Renal pelvis (tissue), 4 donors: ENCODE data around the gene EFCAB6. TPM values are rescaled to one million over a fixed set of nuclear protein-coding genes. Genes with fewer than 3 reads are reported as not detected.

Experiments used
- DNase-seq: peaks from one replicate; pipeline ENCODE4 v3.0.0-alpha.2; 2013
- polyA plus RNA-seq, 3 donors: library from polyadenylated mRNA; unstranded; fragments of 120-200 nt; gene quantifications; one replicate each; pipeline ENCODE4 v1.2.1, GENCODE V29; 2013; ENCODE audit not compliant: insufficient read length in 3 of 3

The EFCAB6 gene
- polyA plus RNA-seq, 3 donors: 4.3 to 6.0 (median 5.8) TPM

DNA sequence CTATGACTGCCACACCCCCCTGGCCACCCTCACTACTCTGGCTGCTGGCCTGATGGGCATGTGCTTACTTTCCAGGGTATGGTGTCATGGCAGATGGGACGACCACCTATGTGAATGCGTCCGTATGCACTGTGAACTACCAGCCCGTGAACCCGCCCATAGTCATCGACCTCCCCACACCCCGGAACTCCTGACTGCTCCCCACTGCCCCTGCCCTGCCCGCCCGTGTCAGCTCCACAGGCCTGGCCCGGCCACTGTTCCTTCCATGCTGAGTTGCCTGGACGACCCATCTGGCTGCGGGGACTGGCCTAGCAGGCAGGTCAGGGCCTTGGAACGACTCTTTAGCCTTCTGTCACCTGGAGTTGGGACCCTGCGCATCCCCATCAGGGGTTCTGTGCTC is 306.7 kb downstream of the EFCAB6 start:
- DNase-seq: no peak

- DNase-seq: no peak
These were observed 307.3 kb downstream of the EFCAB6 start for GRCh38 chr22:43504666-43505261.

- DNase-seq: no peak
These were observed 308.0 kb downstream of the EFCAB6 start for GRCh38 chr22:43504068-43504467.

DNA sequence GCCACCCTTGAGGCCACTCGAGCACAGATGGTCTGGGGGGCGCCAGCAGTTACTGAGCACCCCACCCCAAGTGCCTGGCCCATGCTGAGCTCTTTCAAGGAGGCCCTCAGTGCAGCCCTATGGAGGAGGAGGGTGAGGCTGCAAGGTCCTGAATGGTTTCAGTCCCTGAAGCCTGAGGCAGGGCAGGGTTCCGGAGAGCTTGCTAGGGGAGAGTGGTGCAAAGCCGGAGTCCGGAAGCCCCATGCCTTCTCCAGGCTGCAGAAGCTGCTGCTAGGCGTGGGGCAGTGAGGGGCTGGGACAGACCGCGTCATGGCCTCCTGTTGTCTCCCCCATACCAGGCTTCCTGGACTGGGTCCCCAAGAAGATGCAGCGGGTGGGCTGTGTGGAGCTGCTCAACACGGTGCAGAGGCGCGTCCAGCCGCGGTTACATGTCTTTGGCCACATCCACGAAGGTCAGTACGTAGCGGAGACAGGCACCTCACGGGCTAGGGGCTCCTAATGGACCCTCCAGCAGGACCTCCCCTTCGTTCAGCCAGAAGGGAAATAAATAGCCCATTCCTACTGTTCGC is 309.7 kb downstream of the EFCAB6 start:
- no peak for DNase-seq

GRCh38 chr22:43501878-43502277 is 310.2 kb downstream of the EFCAB6 start:
- DNase-seq: no peak

DNA sequence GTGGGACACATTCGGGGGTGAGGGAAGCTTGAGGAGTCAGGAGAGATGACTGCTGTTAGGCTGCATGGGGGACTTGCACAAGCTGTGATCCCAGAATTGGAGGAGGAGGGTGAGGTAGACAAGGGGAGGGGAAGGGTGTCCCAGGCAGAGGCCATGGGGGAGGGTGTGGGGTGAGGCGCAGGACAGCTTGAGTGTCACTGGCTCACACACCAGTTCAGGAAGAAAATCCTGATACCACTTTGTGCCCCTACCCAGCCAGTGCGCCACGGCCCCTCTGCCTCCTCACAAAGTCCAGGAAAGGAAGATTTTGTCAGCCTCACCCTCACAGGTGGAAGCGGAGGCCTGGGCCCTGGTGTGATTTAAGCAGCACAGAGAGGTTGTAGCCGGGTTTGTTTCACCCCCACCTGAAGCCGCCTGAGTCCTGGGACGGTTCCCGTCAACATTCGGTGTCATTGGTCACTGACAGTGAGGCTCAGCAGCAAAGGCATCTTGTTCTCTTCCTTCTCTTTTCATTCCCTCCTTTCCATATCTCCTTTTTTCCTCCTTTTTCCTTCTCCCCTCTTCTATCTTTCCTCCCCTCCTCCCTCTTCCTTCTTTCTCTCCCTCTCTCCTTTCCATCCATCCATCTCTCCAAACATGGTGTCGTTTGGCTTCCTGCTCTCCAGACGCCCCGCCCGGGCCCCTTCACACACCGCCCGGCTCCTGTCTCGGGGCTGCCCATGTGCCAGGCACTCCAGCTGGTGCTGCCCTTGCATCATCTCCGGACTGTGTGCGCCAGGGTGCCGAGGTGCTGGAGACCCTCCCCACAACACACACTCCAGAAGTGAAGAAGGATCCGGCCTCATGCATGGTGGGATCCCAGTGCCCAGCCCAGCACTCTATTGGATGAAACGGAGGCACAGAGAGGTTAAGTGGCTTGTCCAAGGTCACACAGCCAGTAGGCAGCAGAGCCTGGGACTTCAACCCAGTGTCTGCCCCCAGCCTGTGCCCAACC is 311.0 kb downstream of the EFCAB6 start:
- no peak for DNase-seq

- DNase-seq: no peak
These were observed 313.2 kb downstream of the EFCAB6 start for GRCh38 chr22:43498856-43499253.

- no peak for DNase-seq
These were observed 313.9 kb downstream of the EFCAB6 start for GRCh38 chr22:43497956-43498855.

- DNase-seq: no peak
These were observed 318.8 kb downstream of the EFCAB6 start for GRCh38 chr22:43493297-43493696.

DNA sequence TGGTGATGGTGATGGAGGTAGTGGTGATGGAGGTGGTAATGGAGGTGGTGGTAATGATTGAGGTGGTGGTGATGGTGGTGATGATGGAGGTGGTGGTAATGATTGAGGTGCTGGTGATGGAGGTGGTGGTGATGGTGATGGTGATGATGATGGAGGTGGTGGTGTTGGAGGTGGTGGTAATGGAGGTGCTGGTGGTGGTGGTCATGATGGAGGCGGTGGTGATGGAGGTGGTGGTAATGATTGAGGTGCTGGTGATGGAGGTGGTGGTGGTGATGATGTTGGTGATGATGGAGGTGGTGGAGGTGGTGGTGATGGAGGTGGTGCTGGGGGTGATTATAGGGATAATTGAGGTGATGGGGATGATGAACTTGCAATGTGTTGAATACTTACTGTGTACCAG is 320.4 kb downstream of the EFCAB6 start:
- no peak for DNase-seq

DNA sequence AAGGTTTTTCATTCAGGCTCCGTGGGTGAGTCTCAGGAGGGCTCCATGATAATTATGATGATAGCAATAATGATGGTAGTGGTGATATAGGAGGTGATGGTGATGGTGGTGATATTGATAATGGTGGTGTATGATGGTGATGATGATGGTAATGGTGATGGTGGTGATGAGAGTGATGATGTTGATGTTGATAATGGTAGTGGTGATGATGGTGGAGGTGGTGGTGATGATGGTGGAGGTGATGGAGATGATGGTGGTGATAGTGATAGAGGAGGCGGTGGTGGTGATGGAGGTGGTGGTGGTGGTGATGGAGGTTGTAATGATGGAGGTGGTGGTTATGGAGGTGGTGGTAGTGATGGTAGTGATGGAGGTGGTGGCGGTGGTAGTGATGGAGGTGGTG is 320.9 kb downstream of the EFCAB6 start:
- no peak for DNase-seq

- DNase-seq: no peak
These were observed 321.8 kb downstream of the EFCAB6 start for GRCh38 chr22:43490311-43490710.

DNA sequence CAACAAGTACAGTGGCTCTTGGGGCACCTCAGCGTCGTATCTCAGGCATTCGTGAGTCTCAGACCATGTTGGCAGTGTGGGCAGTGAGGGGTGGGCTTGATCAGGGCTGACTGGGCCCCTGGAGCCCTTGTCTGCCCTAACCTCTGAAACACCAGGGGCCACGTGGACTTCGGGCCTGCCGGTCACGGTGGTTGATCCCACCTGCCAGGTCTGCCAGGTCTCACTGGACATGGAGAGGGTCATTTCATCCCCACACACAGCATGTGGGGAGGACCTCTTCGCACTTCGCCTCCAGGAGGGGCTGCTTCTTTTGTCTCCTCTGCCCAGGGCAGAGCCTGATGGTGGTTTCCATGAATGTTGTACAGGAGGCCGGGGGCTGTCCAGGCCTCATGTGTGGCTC is 323.2 kb downstream of the EFCAB6 start:
- no peak for DNase-seq

- DNase-seq: peak; percentile 52
These were observed 323.9 kb downstream of the EFCAB6 start for GRCh38 chr22:43488031-43488866.

- no peak for DNase-seq
These were observed 324.6 kb downstream of the EFCAB6 start for GRCh38 chr22:43487311-43488030.

- DNase-seq: no peak
These were observed 326.5 kb downstream of the EFCAB6 start for GRCh38 chr22:43485502-43486089.

DNA sequence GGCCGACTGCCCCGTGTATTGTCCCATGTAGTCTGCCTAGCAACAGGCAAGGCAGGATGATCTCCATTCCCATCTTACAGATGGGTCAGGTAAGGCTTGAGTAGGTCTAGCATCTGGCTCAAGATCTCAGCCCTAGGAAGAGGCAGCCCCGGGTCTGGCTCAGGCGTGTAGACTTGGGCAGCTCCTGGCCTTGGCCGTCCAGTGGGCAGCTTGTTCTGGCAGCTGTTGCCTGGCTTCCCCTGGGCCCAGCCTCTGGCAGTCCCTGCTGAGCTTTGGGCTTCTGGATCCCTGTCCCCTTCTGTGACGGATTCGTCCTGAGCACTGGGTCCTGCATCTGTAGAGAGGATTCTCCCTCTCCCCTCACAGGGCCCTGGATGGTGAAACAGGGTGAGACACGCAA is 327.9 kb downstream of the EFCAB6 start:
- DNase-seq: no peak

GRCh38 chr22:43483669-43484068 is 328.4 kb downstream of the EFCAB6 start:
- DNase-seq: no peak

DNA sequence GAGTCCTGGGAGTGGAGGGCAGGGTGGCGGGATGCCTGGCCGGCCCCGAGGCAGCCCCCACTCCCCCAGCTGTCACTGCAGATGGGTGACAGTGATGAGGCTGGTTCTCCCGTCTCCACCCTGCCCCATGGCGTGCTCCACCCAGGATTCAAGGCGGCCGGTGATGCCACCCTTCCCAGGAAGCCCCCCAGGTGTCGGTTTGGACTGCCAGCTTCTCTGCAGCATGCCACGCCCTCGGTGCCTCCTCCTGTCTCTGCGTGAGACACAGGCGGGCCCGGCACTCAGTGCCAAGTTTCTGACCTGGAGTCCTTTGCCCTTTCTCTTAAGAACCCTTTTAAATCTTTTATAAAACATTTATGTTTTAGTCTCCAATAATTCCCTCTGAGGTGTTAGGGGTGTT is 328.8 kb downstream of the EFCAB6 start:
- no peak for DNase-seq

- DNase-seq: no peak
These were observed 329.8 kb downstream of the EFCAB6 start for GRCh38 chr22:43482318-43482625.
